Inferior parietal cortex (tissue), 1 donor: ENCODE measurements around the gene CLMP.
A peak's percentile ranks its signal among the peaks of the same experiment; 100 is the strongest.
"Not testable (repeated sequence)": the region's sequence is repeated elsewhere in the genome, so short reads cannot be mapped to it uniquely, and the experiment has no call there.

Source experiments
- DNase-seq: peaks from one replicate; pipeline ENCODE4 v3.0.0-alpha.2; 2016; ENCODE audit errors: extremely low spot score

The CLMP gene

GRCh38 chr11:123168241-123168640 is 26.8 kb downstream of the CLMP start:
- DNase-seq: no peak

- DNase-seq: peak; percentile 33
These were observed 28.9 kb downstream of the CLMP start for GRCh38 chr11:123166071-123166559.

- DNase-seq: no peak
These were observed 30.2 kb downstream of the CLMP start for GRCh38 chr11:123164732-123165450.

GRCh38 chr11:123163621-123164020 is 31.4 kb downstream of the CLMP start:
- DNase-seq: no peak

- no peak for DNase-seq
These were observed 33.5 kb downstream of the CLMP start for GRCh38 chr11:123161376-123162030.

GRCh38 chr11:123159183-123159857 is 35.7 kb downstream of the CLMP start:
- no peak for DNase-seq

- no peak for DNase-seq
These were observed 36.7 kb downstream of the CLMP start for GRCh38 chr11:123158033-123159003.

- no peak for DNase-seq
These were observed 42.1 kb downstream of the CLMP start for GRCh38 chr11:123152951-123153350.

GRCh38 chr11:123152346-123152745 is 42.7 kb downstream of the CLMP start:
- DNase-seq: not testable (repeated sequence)

GRCh38 chr11:123151796-123152195 is 43.3 kb downstream of the CLMP start:
- no peak for DNase-seq

GRCh38 chr11:123151366-123151765 is 43.7 kb downstream of the CLMP start:
- no peak for DNase-seq

- no peak for DNase-seq
These were observed 44.2 kb downstream of the CLMP start for GRCh38 chr11:123150882-123151281.

GRCh38 chr11:123148965-123149364 is 46.1 kb downstream of the CLMP start:
- DNase-seq: no peak

GRCh38 chr11:123145661-123146060 is 49.4 kb downstream of the CLMP start:
- DNase-seq: no peak

- DNase-seq: no peak
These were observed 49.8 kb downstream of the CLMP start for GRCh38 chr11:123145220-123145619.

GRCh38 chr11:123144707-123145106 is 50.3 kb downstream of the CLMP start:
- no peak for DNase-seq

GRCh38 chr11:123143921-123144320 is 51.1 kb downstream of the CLMP start:
- no peak for DNase-seq

- DNase-seq: no peak
These were observed 51.6 kb downstream of the CLMP start for GRCh38 chr11:123143476-123143875.

GRCh38 chr11:123139206-123139605 is 55.8 kb downstream of the CLMP start:
- no peak for DNase-seq

GRCh38 chr11:123137431-123138224 is 57.4 kb downstream of the CLMP start:
- no peak for DNase-seq
